Bronchial epithelial cell (primary cell): Measurements from ENCODE around the gene DIAPH3. TPM values are rescaled to one million over a fixed set of nuclear protein-coding genes. Genes with fewer than 3 reads are reported as not detected.

Experiments
- DNase-seq: peaks from one replicate; pipeline ENCODE4 v3.0.0-alpha.2; 2010; ENCODE audit warnings: low read depth
- FAIRE-seq: peaks from 2 replicates; lab custom pipeline; 2011; peaks lifted over from hg19 to GRCh38; lab: Jason Lieb, UNC
- H3K27me3 ChIP-seq: 2 replicates; pipeline ENCODE4 v1.5.1; 2011; ENCODE audit warnings: low read length; ENCODE audit not compliant: control insufficient read depth, insufficient read depth
- H3K36me3 ChIP-seq: 2 replicates; pipeline ENCODE4 v1.5.1; 2011; ENCODE audit warnings: low read length; ENCODE audit not compliant: control insufficient read depth, insufficient read depth
- H3K4me3 ChIP-seq: 2 replicates; pipeline ENCODE4 v1.5.1; 2011; ENCODE audit warnings: mild to moderate bottlenecking, low read depth, low read length, control low read depth
- total RNA-seq: library from RNA; depleted of rRNA; stranded (reverse); fragments of >200 nt; gene quantifications from 2 replicates; pipeline ENCODE4 v1.2.1, GENCODE V29; 2014
- TF ChIP-seq, protein P1 (sequence below): IDR thresholded peaks from 2 replicates; pipeline ENCODE4 v1.5.1; 2011; ENCODE audit warnings: mild to moderate bottlenecking, moderate library complexity, low read length, control low read depth, inconsistent platforms; ENCODE audit not compliant: insufficient read depth, severe bottlenecking

DIAPH3 gene
- total RNA-seq, 1 donor from 2014 or later = 0.26 TPM

DNA sequence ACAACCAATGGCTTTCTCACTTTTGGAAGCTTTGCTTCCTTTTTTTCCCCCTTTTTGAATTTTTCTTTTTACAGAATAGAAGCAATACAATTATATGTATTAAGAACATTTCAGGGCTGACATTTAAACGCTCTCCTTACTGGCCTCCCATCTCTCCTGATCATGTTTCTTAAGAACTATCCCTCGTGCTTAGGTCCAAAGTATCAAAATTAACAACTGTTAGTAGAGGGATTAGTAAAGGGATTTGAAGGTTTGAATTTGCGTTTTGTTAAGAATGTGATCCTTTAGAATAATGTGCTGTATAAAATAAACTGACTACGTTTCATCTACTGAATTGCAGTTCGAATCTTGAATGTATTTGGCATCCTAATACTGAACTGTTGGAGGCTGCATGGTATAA lies 424.8 kb downstream of the DIAPH3 start:
- DNase-seq = no peak
- no peak for FAIRE-seq
- TF ChIP-seq, protein P1, sequence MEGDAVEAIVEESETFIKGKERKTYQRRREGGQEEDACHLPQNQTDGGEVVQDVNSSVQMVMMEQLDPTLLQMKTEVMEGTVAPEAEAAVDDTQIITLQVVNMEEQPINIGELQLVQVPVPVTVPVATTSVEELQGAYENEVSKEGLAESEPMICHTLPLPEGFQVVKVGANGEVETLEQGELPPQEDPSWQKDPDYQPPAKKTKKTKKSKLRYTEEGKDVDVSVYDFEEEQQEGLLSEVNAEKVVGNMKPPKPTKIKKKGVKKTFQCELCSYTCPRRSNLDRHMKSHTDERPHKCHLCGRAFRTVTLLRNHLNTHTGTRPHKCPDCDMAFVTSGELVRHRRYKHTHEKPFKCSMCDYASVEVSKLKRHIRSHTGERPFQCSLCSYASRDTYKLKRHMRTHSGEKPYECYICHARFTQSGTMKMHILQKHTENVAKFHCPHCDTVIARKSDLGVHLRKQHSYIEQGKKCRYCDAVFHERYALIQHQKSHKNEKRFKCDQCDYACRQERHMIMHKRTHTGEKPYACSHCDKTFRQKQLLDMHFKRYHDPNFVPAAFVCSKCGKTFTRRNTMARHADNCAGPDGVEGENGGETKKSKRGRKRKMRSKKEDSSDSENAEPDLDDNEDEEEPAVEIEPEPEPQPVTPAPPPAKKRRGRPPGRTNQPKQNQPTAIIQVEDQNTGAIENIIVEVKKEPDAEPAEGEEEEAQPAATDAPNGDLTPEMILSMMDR = no peak

GRCh38 chr13:59734393-59734792 lies 429.3 kb downstream of the DIAPH3 start:
- TF ChIP-seq, protein P1 = no peak
- Histone ChIP-seq H3K36me3 (no peaks in the 10 kb centered on the region), H3K27me3 (no peaks in the 10 kb centered on the region), H3K4me3 (no peak overlapping the region)
- FAIRE-seq (no peak), DNase-seq (no peak)

More for the DNA sequence above, 424.8 kb downstream of the DIAPH3 start:
- H3K27me3 ChIP-seq = no peaks in the 10 kb centered on the region
- H3K36me3 ChIP-seq = no peaks in the 10 kb centered on the region
- H3K4me3 ChIP-seq = no peak overlapping the region

DNA sequence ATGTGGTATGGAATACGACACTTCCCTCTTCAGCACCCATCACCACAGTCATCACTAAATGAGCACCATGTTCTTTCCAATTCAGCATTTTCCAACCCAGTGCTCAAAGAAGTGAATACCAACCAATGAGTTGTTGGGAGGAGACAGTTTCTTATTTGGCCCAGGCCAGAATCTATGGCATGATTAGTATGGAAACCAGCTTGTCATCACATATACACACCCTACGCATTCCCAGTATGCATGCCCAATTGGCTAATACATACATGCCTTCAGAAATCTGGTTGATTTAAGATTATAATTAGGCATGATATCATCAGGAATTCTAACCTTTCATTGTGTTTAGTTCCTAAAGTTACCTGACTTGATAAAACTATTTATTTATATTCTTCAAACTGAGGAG lies 430.0 kb downstream of the DIAPH3 start:
- no peaks in the 10 kb centered on the region for H3K27me3 ChIP-seq
- FAIRE-seq (no peak), DNase-seq (no peak)
- TF ChIP-seq, protein P1 = no peak
- H3K36me3 ChIP-seq = no peaks in the 10 kb centered on the region
- H3K4me3 ChIP-seq = no peak overlapping the region

DNA sequence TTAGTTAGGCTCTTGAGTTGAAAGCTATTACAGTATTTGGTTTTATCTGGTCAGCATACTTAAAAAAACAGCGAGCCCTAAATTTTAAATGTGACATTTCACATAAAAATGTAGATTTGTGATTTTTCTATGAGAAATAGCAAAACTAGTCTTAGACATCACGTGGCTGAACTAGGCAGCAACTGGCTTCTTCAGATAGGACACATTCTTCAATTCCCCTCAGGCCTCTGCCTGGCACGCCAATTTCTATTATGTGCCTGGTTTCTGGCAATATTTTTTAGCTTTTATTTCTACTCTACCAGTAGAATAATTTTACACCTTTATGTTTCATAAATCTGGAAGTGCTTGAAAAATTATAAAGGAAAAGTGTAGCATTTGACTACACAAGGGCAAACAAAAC lies 433.7 kb downstream of the DIAPH3 start:
- DNase-seq (no peak), FAIRE-seq (no peak)
- TF ChIP-seq, protein P1 = no peak
- Histone ChIP-seq H3K27me3 (no peaks in the 10 kb centered on the region), H3K4me3 (no peak overlapping the region), H3K36me3 (no peaks in the 10 kb centered on the region)

DNA sequence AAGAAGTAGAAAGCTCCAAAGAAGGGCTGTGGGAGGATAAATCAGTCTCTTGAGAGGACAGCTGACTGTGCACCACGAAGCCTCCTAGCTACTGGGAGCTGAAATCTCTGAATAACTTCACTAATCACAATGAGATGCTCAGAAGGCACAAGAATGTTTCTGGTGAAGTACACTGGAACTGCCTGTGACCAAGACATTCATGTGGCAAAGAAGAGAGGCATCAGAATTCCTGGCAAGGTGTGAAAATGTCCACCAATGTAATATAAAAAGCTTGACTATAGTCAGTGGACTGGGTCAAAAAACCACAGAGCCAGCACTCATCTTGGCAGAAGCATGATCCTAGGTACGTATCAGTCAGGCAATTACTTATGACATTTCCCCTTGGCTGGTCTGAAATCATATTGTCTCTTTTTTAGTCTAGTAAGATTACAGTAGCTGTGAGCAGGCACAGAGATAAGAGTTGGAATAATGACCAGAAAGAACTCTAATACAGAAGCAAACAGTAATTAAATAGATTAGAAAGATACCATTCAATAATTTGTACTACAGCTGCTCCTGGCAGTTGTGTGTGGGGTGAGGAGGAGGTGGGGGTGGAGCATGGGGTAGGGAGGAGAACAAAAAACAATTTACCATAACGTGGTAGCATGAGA lies 434.7 kb downstream of the DIAPH3 start:
- Histone ChIP-seq H3K4me3 (no peak overlapping the region), H3K27me3 (no peaks in the 10 kb centered on the region), H3K36me3 (no peaks in the 10 kb centered on the region)
- DNase-seq (no peak), FAIRE-seq (no peak)
- TF ChIP-seq, protein P1 = no peak
